Lung (tissue), 12 donors: Measurements from ENCODE around the gene TRIM56. TPM values are rescaled to one million over a fixed set of nuclear protein-coding genes. Genes with fewer than 3 reads are reported as not detected.
A peak's percentile ranks its signal among the peaks of the same experiment; 100 is the strongest.

Experiments used
- ATAC-seq: fragments of 200-7000 bp; cut with Tn5 transposase; one replicate; pipeline ENCODE4 v1.9.1; 2020; ENCODE audit warnings: moderate number of reproducible peaks; ENCODE audit not compliant: insufficient read depth, low FRiP score
- DNase-seq, 3 donors: peaks; one replicate each; pipeline ENCODE4 v3.0.0-alpha.2; 2013 to 2017
- H3K27ac ChIP-seq, 2 donors: one replicate each; pipeline ENCODE4 v1.5.1; 2013; ENCODE audit warnings: mild to moderate bottlenecking in 2 of 2, moderate library complexity in 2 of 2, control low read depth in 1 of 2, inconsistent platforms in 1 of 2, low read depth in 1 of 2, low read length in 1 of 2
- H3K27me3 ChIP-seq, 3 donors: one replicate each; pipeline ENCODE4 v1.5.1; 2013; ENCODE audit warnings: low read length in 2 of 3; ENCODE audit not compliant: control insufficient read depth in 3 of 3, insufficient read depth in 3 of 3
- H3K36me3 ChIP-seq, 4 donors: one replicate each; pipeline ENCODE4 v1.5.1; 2013; ENCODE audit warnings: low read length in 4 of 4, mild to moderate bottlenecking in 1 of 4, moderate library complexity in 1 of 4; ENCODE audit not compliant: control insufficient read depth in 4 of 4, insufficient read depth in 4 of 4
- H3K4me1 ChIP-seq, 5 donors: one replicate each; pipeline ENCODE4 v1.5.1; 2013; ENCODE audit warnings: low read length in 5 of 5, mild to moderate bottlenecking in 2 of 5, moderate library complexity in 1 of 5; ENCODE audit not compliant: control insufficient read depth in 5 of 5, insufficient read depth in 5 of 5
- H3K4me3 ChIP-seq: one replicate; pipeline ENCODE4 v1.5.1; 2013; ENCODE audit warnings: mild to moderate bottlenecking, control low read depth, moderate library complexity
- H3K9ac ChIP-seq, 2 donors: one replicate each; pipeline ENCODE4 v1.5.1; 2013; ENCODE audit warnings: low read length in 2 of 2, control low read depth in 1 of 2; ENCODE audit not compliant: insufficient read depth in 1 of 2
- H3K9me3 ChIP-seq, 4 donors: one replicate each; pipeline ENCODE4 v1.5.1; 2013; ENCODE audit warnings: low read length in 3 of 4, mild to moderate bottlenecking in 1 of 4, moderate library complexity in 1 of 4; ENCODE audit not compliant: control insufficient read depth in 4 of 4, insufficient read depth in 3 of 4
- WGBS, 2 donors: extraction: QIAGEN DNeasy Blood & Tissue Kit; methylation state at CpG; one replicate each; pipeline ENCODE4 v1.1.7; 2013; 5-methylcytosine and 5-hydroxymethylcytosine counted together
- polyA plus RNA-seq, 2 donors: library from polyadenylated mRNA; stranded (reverse); fragments of 200-250 nt; gene quantifications; one replicate each; pipeline ENCODE4 v1.2.1, GENCODE V29; 2013
- total RNA-seq, 2 donors: library from RNA; depleted of rRNA in 1 of 2; stranded (reverse); fragments of >200 nt in 1 of 2; gene quantifications; one replicate each; pipeline ENCODE4 v1.2.1, GENCODE V29; 2014 to 2021
- TF ChIP-seq, protein P1 (sequence below): IDR thresholded peaks from 2 replicates; pipeline ENCODE4 v1.5.1; 2012; ENCODE audit warnings: mild to moderate bottlenecking; ENCODE audit errors: control extremely low read depth, extremely low read depth
- donor health status: control.
- donor health status: control.
- donor health status: Bipolar disorder and iron deficiency.
- donor health status: healthy.
- donor health status: DM: yes; HTN: yes; CAD: no.

The TRIM56 gene
- total and polyA plus RNA-seq, 4 donors: 14.4 to 56.6 (median 24.1) TPM

DNA sequence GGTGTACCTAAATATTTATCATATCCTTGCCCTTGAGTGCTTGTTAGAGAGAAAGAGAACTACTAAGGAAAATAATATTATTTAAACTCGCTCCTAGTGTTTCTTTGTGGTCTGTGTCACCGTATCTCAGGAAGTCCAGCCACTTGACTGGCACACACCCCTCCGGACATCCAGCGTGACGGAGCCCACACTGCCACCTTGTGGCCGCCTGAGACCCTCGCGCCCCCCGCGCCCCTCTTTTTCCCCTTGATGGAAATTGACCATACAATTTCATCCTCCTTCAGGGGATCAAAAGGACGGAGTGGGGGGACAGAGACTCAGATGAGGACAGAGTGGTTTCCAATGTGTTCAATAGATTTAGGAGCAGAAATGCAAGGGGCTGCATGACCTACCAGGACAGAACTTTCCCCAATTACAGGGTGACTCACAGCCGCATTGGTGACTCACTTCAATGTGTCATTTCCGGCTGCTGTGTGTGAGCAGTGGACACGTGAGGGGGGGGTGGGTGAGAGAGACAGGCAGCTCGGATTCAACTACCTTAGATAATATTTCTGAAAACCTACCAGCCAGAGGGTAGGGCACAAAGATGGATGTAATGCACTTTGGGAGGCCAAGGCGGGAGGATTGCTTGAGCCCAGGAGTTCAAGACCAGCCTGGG, 53.1 kb downstream of the TRIM56 start:
- TF ChIP-seq, protein P1, sequence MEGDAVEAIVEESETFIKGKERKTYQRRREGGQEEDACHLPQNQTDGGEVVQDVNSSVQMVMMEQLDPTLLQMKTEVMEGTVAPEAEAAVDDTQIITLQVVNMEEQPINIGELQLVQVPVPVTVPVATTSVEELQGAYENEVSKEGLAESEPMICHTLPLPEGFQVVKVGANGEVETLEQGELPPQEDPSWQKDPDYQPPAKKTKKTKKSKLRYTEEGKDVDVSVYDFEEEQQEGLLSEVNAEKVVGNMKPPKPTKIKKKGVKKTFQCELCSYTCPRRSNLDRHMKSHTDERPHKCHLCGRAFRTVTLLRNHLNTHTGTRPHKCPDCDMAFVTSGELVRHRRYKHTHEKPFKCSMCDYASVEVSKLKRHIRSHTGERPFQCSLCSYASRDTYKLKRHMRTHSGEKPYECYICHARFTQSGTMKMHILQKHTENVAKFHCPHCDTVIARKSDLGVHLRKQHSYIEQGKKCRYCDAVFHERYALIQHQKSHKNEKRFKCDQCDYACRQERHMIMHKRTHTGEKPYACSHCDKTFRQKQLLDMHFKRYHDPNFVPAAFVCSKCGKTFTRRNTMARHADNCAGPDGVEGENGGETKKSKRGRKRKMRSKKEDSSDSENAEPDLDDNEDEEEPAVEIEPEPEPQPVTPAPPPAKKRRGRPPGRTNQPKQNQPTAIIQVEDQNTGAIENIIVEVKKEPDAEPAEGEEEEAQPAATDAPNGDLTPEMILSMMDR: peak; percentile 20
- Histone ChIP-seq H3K27ac (peak overlapping the region; percentile 54 to 81), H3K36me3 (peaks cover 0 to 15% (median 5%) of the 10 kb centered on the region in 4 donors), H3K4me1 (peaks cover 0 to 13% (median 0%) of the 10 kb centered on the region in 5 donors), H3K27me3 (no peaks in the 10 kb centered on the region), H3K4me3 (no peak overlapping the region), H3K9ac (no peak overlapping the region), H3K9me3 (no peaks in the 10 kb centered on the region)
- ATAC-seq (peak; percentile 86), DNase-seq (peak; percentile 42 to 61 (median 54))
- 6% methylated on average over 16 of the region's 16 CpGs for WGBS, 2 donors

DNA sequence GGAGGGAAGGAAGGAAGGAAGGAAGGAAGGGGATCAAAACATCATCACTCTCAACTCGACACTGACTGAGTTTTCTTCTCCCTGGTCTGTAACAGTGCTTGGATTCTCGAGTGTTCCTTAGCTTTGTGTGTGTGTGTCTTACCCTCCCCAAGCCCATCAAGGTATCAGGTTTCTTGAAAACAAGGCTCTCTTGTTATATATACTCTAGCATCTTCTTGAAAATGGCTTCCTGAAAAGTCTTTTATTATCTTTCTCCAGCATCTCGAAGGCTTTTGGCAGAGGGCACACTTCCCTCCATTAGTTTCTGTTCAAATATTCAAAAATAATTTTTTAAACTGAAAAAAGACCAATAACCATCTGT, 55.0 kb downstream of the TRIM56 start:
- 35 to 37% methylated on average over 3 of the region's 3 CpGs for WGBS, 2 donors
- ATAC-seq: no peak
- H3K4me1 ChIP-seq: peaks cover 0 to 13% (median 0%) of the 10 kb centered on the region in 5 donors
- peaks cover 0 to 9% (median 3%) of the 10 kb centered on the region in 4 donors for H3K36me3 ChIP-seq
- H3K4me3 ChIP-seq: no peak overlapping the region
- H3K9me3 ChIP-seq: no peaks in the 10 kb centered on the region
- TF ChIP-seq, protein P1: no peak
- H3K27me3 ChIP-seq: peaks cover 0 to 3% (median 0%) of the 10 kb centered on the region in 3 donors
- DNase-seq: no peak
- no peak overlapping the region for H3K9ac ChIP-seq
- H3K27ac ChIP-seq: no peak overlapping the region

DNA sequence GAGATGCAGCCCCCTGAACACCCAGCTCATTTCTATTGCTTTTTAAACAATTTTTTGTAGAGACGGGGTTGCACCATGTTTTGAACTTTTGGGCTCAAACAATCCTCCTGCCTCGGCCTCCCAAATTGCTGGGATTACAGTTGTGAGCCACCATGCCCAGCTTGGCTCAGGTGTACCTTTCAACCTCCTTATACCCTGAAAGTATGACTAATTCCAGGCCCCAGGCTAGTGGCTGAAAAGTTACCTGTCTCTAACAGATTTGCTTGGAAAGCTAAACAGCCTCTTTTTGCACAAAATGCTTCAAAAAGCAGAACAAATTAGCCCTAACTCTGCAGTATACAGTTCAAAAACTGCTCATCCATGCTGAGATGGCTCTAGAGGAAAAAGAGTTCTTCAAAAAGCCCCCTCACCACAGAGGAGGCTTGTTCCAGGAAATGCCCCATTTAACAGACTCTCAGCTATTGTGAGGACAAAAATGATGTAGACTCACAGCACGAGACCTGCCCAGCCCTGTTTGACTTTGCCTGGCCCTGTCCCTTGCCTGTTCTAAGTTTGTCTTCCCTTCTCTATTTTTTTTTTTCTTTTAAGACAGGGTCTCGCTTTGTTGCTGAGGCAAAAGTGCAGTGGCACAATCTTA, 55.6 kb downstream of the TRIM56 start:
- ATAC-seq: no peak
- DNase-seq: no peak
- peaks cover 0 to 3% (median under 1%) of the 10 kb centered on the region in 4 donors for H3K36me3 ChIP-seq
- H3K9ac ChIP-seq: no peak overlapping the region
- no peak overlapping the region for H3K4me3 ChIP-seq
- H3K27me3 ChIP-seq: peaks cover 0 to 3% (median 0%) of the 10 kb centered on the region in 3 donors
- peaks cover 0 to 13% (median 0%) of the 10 kb centered on the region in 5 donors for H3K4me1 ChIP-seq
- H3K27ac ChIP-seq: no peak overlapping the region
- WGBS, 2 donors: 88 to 91% methylated on average over 4 of the region's 4 CpGs
- TF ChIP-seq, protein P1: no peak
- no peaks in the 10 kb centered on the region for H3K9me3 ChIP-seq

Other genes with a start within 250 kb of the TRIM56 start
- 10 to 100 TPM; 28.5 to 49.1 TPM for gene SLC12A9, start 232.8 kb upstream of the TRIM56 start, total RNA-seq
- gene SLC12A9, start 232.8 kb upstream of the TRIM56 start, polyA plus RNA-seq: 10 to 100 TPM; 29.2 to 52.6 TPM
- 10 to 100 TPM; 43.5 to 81.8 TPM for gene TRIP6, start 218.1 kb upstream of the TRIM56 start, total RNA-seq
- 10 to 100 TPM; 41.4 to 61.2 TPM for gene TRIP6, start 218.1 kb upstream of the TRIM56 start, polyA plus RNA-seq
- 100 to 1,000 TPM in 1 of 2 donors, 10 to 100 TPM in 1; 58.5 to 120 TPM for gene SRRT, start 210.4 kb upstream of the TRIM56 start, total RNA-seq
- 10 to 100 TPM; 76.1 to 79.8 TPM for gene SRRT, start 210.4 kb upstream of the TRIM56 start, polyA plus RNA-seq
- gene UFSP1, start 195.8 kb upstream of the TRIM56 start, total RNA-seq: 1 to 10 TPM; 1.5 to 5.8 TPM
- gene UFSP1, start 195.8 kb upstream of the TRIM56 start, polyA plus RNA-seq: 1 to 10 TPM; 5.2 to 6.2 TPM
- 1 to 10 TPM; 7.2 to 8.2 TPM for gene ACHE, start 189.6 kb upstream of the TRIM56 start, total RNA-seq
- 1 to 10 TPM; 2.6 to 6.2 TPM for gene ACHE, start 189.6 kb upstream of the TRIM56 start, polyA plus RNA-seq
- 1 to 10 TPM; 1.6 to 5.5 TPM for gene MUC3A, start 135.9 kb upstream of the TRIM56 start, total RNA-seq
- gene MUC3A, start 135.9 kb upstream of the TRIM56 start, polyA plus RNA-seq: 1 to 10 TPM in 1 of 2 donors, under 1 TPM in 1; 0.53 to 1.5 TPM
- gene MUC12, start 115.9 kb upstream of the TRIM56 start, total RNA-seq: 1 to 10 TPM; 2.0 to 5.5 TPM
- 1 to 10 TPM; 1.4 to 3.7 TPM for gene MUC12, start 115.9 kb upstream of the TRIM56 start, polyA plus RNA-seq
- gene MUC17, start 65.4 kb upstream of the TRIM56 start, total RNA-seq: not detected
- not detected for gene MUC17, start 65.4 kb upstream of the TRIM56 start, polyA plus RNA-seq
- 10 to 100 TPM; 18.6 to 55.4 TPM for gene SERPINE1, start 41.6 kb downstream of the TRIM56 start, total RNA-seq
- 100 to 1,000 TPM in 1 of 2 donors, 10 to 100 TPM in 1; 12.4 to 436 TPM for gene SERPINE1, start 41.6 kb downstream of the TRIM56 start, polyA plus RNA-seq
- 10 to 100 TPM; 42.7 to 74.7 TPM for gene AP1S1, start 69.0 kb downstream of the TRIM56 start, total RNA-seq
- gene AP1S1, start 69.0 kb downstream of the TRIM56 start, polyA plus RNA-seq: 10 to 100 TPM; 54.9 to 66.9 TPM
- 1 to 10 TPM in 1 of 2 donors, under 1 TPM in 1; 0.55 to 1.4 TPM for gene VGF, start 80.1 kb downstream of the TRIM56 start, total RNA-seq
- under 1 TPM; 0.08 to 0.29 TPM for gene VGF, start 80.1 kb downstream of the TRIM56 start, polyA plus RNA-seq
- not detected for gene NAT16, start 94.8 kb downstream of the TRIM56 start, total RNA-seq
- gene NAT16, start 94.8 kb downstream of the TRIM56 start, polyA plus RNA-seq: under 1 TPM in 1 of 2 donors, not detected in 1; 0.01 TPM
- gene MOGAT3, start 115.6 kb downstream of the TRIM56 start, total RNA-seq: not detected
- not detected for gene MOGAT3, start 115.6 kb downstream of the TRIM56 start, polyA plus RNA-seq
- gene PLOD3, start 132.1 kb downstream of the TRIM56 start, total RNA-seq: 100 to 1,000 TPM in 1 of 2 donors, 10 to 100 TPM in 1; 38.9 to 104 TPM
- gene PLOD3, start 132.1 kb downstream of the TRIM56 start, polyA plus RNA-seq: 10 to 100 TPM; 51.2 to 65.2 TPM
- 10 to 100 TPM; 49.2 to 72.3 TPM for gene ZNHIT1, start 132.7 kb downstream of the TRIM56 start, total RNA-seq
- gene ZNHIT1, start 132.7 kb downstream of the TRIM56 start, polyA plus RNA-seq: 100 to 1,000 TPM in 1 of 2 donors, 10 to 100 TPM in 1; 69.4 to 167 TPM
- 1 to 10 TPM; 5.2 to 7.3 TPM for gene CLDN15, start 152.3 kb downstream of the TRIM56 start, total RNA-seq
- 1 to 10 TPM; 5.9 to 8.0 TPM for gene CLDN15, start 152.3 kb downstream of the TRIM56 start, polyA plus RNA-seq
- 100 to 1,000 TPM; 109 to 169 TPM for gene FIS1, start 159.6 kb downstream of the TRIM56 start, total RNA-seq
- 100 to 1,000 TPM; 150 to 235 TPM for gene FIS1, start 159.6 kb downstream of the TRIM56 start, polyA plus RNA-seq
- 10 to 100 TPM; 37.8 to 44.7 TPM for gene IFT22, start 236.3 kb downstream of the TRIM56 start, total RNA-seq
- 10 to 100 TPM; 23.6 to 30.1 TPM for gene IFT22, start 236.3 kb downstream of the TRIM56 start, polyA plus RNA-seq